HG03095 (cell line): ENCODE measurements around the gene CSKMT.
"Not testable (repeated sequence)": the region's sequence is repeated elsewhere in the genome, so short reads cannot be mapped to it uniquely, and the experiment has no call there.

Source experiments
- ATAC-seq: cut with Tn5 transposase; IDR thresholded peaks from one replicate; pipeline ENCODE4 v1.9.1; 2021; ENCODE audit warnings: moderate library complexity; ENCODE audit not compliant: unreplicated experiment

CSKMT gene, protein sequence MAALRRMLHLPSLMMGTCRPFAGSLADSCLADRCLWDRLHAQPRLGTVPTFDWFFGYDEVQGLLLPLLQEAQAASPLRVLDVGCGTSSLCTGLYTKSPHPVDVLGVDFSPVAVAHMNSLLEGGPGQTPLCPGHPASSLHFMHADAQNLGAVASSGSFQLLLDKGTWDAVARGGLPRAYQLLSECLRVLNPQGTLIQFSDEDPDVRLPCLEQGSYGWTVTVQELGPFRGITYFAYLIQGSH

DNA sequence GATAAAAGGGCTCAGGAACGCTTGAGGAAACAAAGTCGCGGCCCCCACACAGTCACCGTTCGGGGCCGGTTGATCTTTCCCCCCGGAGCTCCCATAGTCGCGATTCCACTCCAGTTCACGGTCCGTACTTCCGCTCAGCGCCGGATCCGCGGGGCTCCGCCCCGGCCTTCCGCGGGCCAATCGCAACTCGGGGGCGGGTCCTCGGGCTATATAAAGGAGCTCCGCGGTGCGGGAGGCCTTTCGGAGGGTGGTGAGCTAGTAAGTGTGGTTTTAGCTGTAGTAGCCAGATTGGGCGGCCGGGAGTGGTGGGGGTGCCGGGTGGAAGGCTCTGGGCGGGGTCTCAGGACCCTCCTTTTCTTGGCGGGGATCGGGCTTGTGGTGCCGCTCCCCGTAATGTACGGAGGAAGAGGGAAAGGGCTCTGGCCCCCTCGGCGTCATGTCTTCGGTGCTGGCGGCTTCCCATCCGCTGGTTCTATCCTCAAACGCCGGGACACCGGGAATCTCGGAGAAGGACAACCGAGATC, at the start of gene CSKMT, which contains the start of gene C11orf98:
CSKMT (plus strand) TSS at position 238 of the 524 bp plus-strand sequence. CDS start 568 bp downstream, outside the sequence.
C11orf98 (minus strand) TSS at position 136 of the 524 bp plus-strand sequence; CDS start at position 95, 41 bp downstream.
- peak; percentile 66 for ATAC-seq

GRCh38 chr11:62615521-62615920, 49.6 kb upstream of the CSKMT start:
- no peak for ATAC-seq

- not testable (repeated sequence) for ATAC-seq
Measured at GRCh38 chr11:62616957-62617356, 48.2 kb upstream of the CSKMT start.

DNA sequence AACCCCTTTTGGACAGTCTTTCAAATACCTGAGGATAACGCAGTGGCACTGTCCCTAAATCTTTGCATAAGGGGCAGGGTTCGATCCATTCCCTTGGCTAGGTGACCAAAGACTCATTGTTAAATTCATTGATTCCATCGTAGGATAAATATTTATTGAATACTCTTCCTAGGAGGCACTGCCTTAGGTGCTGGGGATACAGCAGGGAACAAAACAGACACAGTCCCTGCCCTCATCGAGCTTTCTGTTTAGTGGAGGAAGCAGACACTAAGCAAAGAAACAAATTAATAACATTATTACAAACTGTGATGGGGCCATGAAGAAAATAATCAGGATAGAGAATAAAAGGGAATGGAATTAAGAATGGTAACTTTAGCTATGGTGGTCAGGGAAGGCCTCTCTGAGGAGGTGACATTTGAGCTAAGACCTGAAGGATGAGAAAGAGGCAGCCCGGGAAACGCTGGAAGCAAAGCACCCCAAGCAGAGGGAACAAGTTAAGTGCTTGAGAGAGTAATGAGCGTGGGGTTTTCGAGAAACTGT, 44.0 kb upstream of the CSKMT start:
- no peak for ATAC-seq

DNA sequence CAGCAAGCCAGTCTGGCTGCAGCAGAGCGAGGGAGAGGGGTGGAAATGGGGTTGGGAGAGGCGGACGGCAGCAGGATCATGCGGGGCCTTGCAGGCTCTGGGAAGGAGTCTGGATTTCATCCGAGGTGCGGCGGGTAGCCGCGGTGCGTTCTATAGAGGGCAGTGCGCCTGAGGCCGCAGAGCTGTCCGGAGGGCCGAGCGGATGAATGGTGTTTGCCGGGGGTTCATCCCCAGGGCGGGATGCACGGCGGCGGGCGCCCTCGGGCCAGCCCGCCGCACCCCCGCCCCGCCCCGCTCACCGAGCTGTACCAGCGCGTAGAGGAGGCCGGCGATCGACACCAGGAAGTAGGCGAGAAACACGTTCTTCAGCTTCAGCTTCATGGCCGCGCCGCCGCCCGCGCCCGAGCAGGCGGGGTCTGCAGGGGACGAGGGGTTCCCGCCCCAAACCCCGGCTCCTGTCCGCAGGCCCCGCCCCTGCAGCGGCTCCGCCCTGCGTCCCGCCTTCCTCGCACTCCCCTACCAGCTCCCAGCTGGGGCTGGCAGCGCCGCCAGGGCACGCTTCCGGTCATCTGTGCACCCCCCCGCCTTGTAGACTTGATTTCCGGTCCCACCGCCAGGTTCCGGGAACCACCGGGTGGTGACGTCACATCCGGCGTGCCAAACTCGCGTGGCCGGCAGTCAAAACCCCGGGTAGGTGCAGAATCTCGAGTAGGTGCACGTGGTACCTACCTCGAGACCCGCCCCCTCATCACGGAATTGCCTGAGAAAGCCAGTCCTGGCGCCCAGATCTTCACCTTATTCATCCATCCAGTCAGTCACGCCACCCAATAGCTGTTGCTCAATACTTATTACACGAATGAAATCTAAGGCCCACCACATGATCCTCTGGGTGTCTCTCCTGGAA, 43.3 kb upstream of the CSKMT start, which contains the start of gene B3GAT3:
B3GAT3 (minus strand) TSS at position 420 of the 904 bp plus-strand sequence; CDS start at position 381, 39 bp downstream.
- peak; percentile 90 for ATAC-seq

DNA sequence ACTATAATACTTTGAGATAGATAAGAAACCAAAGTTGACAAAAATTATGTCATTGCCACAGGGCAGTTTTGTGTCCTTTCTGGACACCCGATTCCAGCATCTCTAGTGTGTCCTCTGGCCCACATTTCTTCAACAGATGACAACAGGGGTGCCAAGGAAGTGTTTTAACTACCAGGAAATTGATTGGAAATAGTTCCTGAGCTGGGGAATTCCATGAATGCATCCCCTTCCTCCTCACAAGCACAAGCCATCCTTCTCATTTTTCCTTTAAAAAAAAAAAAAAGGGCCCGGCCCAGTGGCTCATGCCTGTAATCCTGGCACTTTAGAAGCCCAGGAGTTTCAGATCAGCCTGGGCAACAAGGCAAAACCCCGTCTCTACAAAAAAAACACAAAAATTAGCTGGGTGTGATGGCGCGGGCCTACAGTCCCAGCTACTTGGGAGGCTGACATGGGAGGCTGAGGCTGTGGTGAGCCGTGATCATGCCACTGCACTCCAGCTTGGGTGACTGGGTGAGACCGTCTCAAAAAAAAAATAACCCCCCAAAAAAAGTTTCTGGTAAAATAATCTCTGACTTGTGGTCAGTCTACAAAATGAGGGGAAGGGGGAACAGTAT, 42.5 kb upstream of the CSKMT start:
- no peak for ATAC-seq

GRCh38 chr11:62627713-62628112, 37.4 kb upstream of the CSKMT start:
- no peak for ATAC-seq

DNA sequence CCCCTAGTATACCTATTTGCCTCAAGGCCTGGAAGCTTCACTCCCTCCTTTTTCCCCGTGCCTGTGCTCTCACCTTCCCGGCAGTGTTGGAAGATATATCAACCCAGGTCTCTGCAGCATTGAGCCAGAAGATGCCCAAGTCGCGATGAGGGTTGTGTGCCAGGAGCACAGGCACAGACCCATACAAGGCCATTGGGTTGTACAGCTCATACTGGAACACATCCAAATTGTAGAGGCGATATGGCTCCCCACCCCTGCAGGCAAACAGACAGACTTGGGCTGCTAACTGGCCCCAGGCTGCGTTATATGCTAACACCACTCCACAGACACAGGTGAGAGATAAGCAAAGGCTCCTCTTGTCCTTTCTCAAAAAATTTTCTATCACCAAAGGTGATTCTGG, 32.6 kb upstream of the CSKMT start:
- no peak for ATAC-seq

GRCh38 chr11:62644220-62644619, 20.9 kb upstream of the CSKMT start:
- no peak for ATAC-seq

- ATAC-seq, result no peak
Measured at GRCh38 chr11:62645671-62645945, 19.5 kb upstream of the CSKMT start.

GRCh38 chr11:62645946-62646824, 18.9 kb upstream of the CSKMT start, which contains the start of gene GANAB:
Gene GANAB, minus strand, starts transcription at chr11:62646613. Its CDS starts 14 bp downstream, at chr11:62646599.
- ATAC-seq, result peak; percentile 85

- no peak for ATAC-seq
Measured at GRCh38 chr11:62646825-62647608, 18.1 kb upstream of the CSKMT start.

GRCh38 chr11:62647609-62648005, 17.5 kb upstream of the CSKMT start:
- ATAC-seq, result no peak

DNA sequence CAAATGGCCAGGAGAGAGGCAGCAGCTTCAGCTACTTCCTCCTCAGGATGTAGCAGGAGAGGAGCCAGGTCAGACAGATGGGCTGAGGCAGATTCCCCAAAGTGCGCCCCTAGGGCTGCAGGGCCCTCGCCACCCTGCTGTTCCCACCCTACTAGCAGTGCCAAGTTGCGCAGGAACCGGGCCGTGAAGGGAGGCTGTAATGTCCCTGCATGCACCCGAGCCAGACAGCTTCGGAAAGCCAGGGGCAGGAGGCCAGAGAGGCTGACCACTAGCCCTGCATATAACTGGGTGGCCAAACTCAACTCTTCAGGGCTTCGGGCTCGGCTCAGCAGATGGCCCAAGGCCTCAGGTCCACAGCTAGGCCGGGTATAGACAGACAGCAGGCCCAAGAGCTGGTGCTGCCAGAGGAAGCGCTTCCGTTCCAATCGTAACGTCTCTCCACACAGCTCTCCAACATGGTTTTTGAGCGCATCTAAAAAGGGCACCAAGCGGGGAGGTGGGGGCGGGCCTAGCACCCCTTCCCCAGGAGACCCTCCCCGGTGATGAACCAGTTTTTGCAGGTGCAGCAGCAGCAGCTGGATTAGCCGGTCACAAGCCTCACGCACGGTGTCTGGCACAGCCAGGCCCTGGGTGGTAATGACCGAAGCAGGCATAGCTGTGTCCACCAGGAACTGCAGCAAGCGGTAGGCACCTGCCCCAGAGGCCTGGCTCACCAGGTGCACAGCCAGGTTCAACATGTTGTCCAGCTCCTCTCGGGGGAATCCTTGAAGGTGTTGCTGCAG, 16.7 kb upstream of the CSKMT start:
- ATAC-seq, result no peak

GRCh38 chr11:62648967-62649364, 16.1 kb upstream of the CSKMT start:
- no peak for ATAC-seq

- no peak for ATAC-seq
Measured at GRCh38 chr11:62649486-62649885, 15.6 kb upstream of the CSKMT start.

- not testable (repeated sequence) for ATAC-seq
Measured at GRCh38 chr11:62650283-62650682, 14.8 kb upstream of the CSKMT start.
